Activated CD4-positive, alpha-beta T cell treated with anti-CD3 and anti-CD28 coated beads, Interleukin-2, amount 50 U/mL, for 1 hour (primary cell): ENCODE measurements around the gene PARM1.
"Not testable (repeated sequence)": the region's sequence is repeated elsewhere in the genome, so short reads cannot be mapped to it uniquely, and the experiment has no call there.

Experiments used
- DNase-seq: peaks from one replicate; pipeline ENCODE4 v3.0.0-alpha.2; 2020

PARM1 gene

GRCh38 chr4:74944354-74944793, 11.5 kb downstream of the PARM1 start:
- no peak for DNase-seq

GRCh38 chr4:74946196-74946595, 13.3 kb downstream of the PARM1 start:
- DNase-seq, result no peak

DNA sequence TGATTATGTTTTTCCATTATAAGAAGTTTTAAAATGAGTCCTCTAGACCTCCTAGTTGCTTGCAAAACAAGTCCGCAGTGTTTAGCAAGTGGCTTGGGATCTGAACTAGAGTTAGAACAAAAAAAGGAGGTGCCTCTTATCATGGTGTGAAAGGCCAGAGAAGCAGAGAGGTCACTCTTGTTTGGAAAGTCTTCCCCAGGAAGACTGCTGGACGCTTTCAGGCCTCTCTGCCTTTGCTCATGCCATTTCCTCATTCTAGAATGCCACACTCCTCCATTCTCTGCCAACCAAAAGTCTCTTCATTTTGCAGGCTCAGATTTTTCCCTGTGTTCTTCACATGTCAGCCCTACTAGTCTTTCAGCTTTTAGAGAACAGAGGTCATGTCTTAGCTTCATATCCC, 14.9 kb downstream of the PARM1 start:
- no peak for DNase-seq

GRCh38 chr4:74948236-74948635, 15.3 kb downstream of the PARM1 start:
- no peak for DNase-seq

DNA sequence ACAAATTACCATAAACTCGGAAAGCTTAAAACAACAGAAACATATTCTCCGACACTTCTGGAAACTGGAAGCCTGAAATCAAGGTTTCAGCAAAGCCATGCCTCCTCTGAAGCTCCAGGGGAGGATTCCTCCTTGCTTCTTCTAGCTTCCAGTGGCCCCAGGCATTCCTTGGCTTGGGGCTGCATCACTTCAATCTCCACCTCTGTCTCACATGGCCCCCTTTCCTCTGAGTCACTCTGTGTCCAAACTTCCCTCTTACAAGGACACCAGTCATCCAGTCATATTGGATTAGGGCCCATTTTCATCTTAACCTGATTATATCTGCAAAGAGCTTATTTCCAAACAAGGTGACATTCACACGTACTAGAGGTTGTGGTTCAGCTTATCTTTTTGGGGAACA, 17.3 kb downstream of the PARM1 start:
- no peak for DNase-seq

DNA sequence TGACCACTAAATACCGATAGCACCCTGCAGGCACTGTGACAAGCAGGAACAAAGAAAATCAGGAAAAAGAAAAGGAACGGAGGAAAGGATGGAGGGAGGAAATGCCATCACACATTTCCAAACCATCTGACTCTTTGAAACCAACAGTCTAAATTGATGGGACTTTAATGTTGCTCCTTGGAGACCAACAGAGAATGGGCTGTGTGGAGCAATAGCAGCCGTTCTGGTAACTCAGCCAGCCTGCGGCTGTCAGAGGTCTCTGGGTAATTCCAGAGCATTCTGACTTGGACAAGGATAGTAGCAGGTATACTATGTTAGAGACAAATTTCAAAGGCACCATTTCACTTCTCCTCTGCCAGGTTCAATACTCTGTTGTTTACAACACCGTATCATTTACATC, 18.0 kb downstream of the PARM1 start:
- no peak for DNase-seq

DNA sequence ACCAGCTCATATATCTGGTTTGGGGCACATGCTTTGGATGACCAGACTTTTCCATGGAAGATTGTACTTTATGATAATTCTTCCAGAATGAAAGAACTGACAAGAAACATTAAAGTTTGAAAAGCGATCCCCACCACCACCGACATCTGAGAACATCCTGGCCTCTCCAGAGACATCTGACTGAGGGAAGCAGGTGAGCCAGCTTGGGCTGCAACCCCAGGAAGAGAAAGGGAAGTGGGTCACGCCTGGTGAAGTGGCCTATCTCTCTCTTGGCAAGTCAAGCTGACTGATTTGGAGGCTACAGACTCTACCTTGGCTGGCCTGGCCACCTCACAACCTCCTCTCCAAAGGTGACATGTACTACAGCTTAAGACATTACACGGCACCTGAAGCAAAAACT, 20.7 kb downstream of the PARM1 start:
- no peak for DNase-seq

- no peak for DNase-seq
These were observed 26.0 kb downstream of the PARM1 start for GRCh38 chr4:74958881-74959280.

GRCh38 chr4:74961230-74961629, 28.3 kb downstream of the PARM1 start:
- DNase-seq, result no peak

GRCh38 chr4:74962584-74962983, 29.7 kb downstream of the PARM1 start:
- no peak for DNase-seq

DNA sequence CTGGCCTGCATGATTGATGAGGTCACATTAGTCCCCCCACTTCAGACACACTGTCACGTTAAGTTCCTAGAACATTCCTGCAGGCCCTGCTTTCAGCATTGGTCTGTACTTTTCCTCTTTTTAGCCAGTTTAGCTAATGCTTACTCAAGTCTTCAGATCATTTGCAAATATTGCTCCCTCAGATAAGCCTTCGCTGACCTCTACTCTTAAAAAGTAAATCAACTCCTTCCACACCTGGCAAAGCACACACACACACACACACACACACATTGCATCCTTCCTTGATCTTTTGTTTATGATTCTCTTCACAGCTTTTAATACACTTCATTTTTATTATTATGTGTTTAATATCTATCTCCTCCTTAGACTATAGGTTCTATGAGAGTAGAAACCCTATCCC, 31.4 kb downstream of the PARM1 start:
- no peak for DNase-seq

DNA sequence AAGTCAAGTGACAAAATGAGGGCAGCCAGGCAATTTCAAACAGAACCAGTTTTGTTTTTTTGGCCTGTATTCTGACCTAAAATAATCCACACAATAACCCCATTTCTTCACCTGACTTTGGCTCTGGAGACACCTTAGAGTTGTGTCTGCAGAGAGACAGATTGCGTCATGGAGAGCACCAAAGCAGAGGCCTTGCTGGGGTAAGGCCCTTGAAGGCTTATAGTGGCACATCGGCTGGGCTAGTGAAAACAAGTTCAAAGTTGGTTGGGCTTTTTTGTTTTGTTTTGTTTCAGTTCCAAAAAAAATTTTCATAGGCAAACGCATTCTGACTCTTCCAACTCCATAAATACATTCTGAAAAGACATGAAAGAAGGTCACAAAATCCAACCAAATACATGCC, 34.4 kb downstream of the PARM1 start:
- DNase-seq, result no peak

DNA sequence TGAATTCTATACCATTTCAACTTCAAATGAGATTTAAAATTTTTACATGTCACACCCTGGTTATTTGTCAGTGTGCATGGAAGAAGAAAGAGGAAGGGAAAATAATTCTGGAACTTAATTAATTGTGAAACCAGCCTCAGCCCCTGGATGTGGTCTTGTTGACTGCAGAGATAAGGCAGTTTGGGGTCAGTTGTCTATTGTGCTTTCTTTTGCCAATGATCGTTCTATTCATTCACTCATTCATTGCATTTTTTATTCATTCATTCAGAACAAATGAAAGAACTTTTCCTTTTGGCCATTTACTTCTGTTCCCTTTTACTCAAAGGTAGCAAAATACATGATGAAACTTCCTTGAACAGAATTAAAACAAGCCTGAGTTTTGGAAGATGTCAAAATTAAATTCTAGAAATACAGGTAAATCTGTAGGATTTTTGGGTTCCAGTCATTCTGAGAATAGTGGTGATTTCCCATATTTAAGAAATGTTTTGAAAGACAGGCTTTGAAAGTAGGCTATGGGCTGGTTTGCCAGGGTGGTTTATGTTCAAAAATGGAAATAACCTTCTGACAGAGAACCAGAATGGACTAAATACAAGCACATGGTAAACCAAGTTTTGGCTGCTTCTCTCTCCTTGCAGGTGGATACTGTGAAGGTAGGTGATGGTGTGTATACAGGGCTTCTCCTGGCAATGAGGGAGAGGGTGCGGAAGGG, 35.7 kb downstream of the PARM1 start:
- DNase-seq, result no peak

DNA sequence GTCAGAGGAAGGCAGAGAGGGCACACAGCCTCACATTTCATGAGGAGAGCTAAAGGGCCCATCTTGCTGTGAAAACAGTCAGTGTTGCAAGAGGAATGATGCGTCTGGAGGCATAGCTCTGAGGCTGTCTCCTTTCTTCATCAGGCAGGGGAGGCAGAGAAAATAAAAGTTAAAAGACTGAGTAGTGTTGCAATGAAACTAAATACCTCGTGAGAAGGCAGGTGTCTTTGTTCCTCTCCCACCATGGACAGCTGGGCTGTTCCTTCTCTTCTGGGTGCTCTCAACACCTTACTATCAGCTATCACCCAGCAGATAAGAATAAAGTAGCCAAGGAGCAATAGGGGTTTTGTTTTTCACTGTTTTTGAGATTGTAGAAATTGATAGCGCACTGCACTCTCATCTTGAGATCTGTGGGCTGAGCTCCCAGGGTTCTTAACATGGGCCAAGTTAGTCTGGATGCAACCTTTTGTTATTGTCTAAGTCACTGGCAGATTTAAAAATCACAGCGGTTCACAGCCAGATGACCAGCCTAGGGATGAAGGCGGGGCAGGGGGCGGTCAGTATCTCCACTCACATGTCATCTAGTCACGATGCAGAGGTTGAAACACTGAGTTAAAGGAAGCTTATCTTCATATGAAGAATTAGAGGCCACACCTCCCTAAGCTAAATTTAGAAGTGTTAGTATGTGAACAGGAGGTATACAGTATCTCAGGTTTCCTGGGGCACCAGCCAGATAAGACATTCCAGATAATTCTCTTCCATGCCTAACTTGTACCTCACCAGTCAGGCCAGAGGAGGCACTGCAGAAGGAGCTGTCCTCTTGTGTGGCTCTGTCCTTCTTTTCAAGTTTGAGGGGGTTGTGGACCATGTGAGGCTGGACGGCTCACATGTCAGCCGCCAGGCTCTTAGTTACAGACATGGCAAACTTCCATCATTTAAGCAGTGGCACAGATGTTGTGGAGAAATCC, 36.9 kb downstream of the PARM1 start:
- DNase-seq, result no peak

- no peak for DNase-seq
These were observed 37.7 kb downstream of the PARM1 start for GRCh38 chr4:74970577-74970976.

GRCh38 chr4:74971862-74972261, 38.9 kb downstream of the PARM1 start:
- DNase-seq, result no peak

DNA sequence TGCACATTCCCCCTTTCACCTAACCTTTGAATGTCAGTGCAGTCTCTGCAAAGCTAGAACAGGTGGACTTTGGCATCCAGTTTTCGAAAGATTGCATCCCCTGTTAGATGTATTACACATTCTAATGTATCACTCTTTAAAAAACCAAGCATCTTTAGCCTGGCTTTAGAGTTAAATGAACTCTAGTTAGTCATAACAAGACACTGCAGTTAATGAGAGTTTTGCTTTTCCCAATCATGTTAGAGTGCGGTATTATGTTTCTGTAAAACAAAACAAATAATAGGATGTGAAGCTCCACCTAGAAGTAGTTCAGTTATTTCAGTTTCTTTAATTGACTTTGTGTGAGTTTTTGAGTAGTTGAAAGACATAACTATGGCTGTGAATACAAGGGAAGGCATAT, 42.2 kb downstream of the PARM1 start:
- no peak for DNase-seq

GRCh38 chr4:74975848-74976824, 43.2 kb downstream of the PARM1 start:
- DNase-seq, result no peak

- DNase-seq, result no peak
These were observed 49.8 kb downstream of the PARM1 start for GRCh38 chr4:74982546-74983252.

DNA sequence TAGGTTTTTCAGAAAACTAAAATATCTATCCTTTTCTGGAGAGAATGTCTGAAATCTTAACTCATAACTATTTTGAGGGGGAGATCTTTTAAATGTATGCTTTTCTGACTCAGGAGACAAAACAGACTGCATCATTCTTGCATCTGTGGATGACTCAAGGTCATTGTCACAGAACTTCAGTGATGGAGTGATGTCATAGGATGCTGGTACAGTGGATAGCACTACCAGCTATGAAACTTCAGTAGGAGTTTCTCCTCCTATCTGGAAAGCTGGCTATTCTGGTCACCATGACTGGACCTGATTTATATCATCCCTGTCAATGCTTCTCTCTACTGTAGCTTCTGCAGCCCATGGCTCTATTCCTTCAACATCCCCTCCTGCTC, 50.3 kb downstream of the PARM1 start:
- no peak for DNase-seq

GRCh38 chr4:74990276-74990875, 57.5 kb downstream of the PARM1 start:
- no peak for DNase-seq

GRCh38 chr4:74994436-74994835, 61.5 kb downstream of the PARM1 start:
- not testable (repeated sequence) for DNase-seq
